ENCODE measurements around the gene TMEM190. TPM values are rescaled to one million over a fixed set of nuclear protein-coding genes. Genes with fewer than 3 reads are reported as not detected.

Gene TMEM190
- total RNA-seq, 1 experiment from 2014 or later = 0.74 TPM

DNA sequence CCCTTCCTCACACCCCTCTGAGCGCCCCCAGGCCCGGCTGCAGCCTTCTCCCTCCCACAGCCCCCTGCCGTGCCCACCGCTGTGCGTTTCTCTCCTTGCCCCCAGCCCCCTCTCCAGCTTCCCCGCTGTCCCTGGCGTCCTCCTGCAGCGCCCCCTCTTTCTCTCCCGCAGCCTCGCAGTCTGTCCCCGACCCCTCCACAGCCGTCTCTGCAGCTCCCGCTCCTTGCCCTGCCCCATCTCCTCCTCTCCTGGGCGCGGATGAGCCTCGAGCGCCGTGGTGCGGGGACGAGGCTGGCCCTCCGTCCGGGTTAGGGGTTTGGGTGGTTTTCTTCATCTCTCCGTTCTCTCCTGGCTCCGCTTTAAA is 35.9 kb upstream of the TMEM190 start:
- POLR2A ChIA-PET = interaction anchor here (0.6 to 0.7 kb wide), 2 partner anchors 8 to 38 kb away, joined by 3 read pairs; no protein-coding TSS in a partner anchor
- in situ Hi-C loops (cut with HindIII; ENCODE audit: low pct_unique_long_range_greater_than_20kb, low sequenced_read_pairs) = no loop called here
- CTCF ChIA-PET = interaction anchor here (0.7 kb wide), 2 partner anchors 24 to 164 kb away, joined by 5 to 9 read pairs; no protein-coding TSS in a partner anchor

DNA sequence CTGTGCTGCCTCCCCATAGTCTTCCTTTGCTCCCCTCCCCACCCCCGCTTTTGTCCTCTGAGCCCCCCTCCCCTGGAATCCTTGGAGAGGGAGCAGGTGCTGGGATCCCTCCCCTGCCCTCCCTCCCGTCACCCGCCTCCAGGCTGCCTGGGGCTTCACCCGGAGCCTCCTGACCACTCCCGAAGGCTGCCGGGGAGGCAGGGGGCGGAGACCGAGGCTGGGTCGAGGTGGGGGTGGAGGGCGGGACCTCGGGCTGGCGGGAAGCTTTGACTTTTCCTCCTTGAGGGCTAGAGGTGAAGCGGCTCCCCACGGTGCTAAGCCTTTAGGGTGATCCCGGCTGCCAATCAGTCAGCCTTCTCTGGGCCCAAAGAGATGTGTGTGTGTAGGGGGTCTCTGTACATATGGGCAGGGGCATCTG is 35.4 kb upstream of the TMEM190 start:
- CTCF ChIA-PET = interaction anchor here (0.7 kb wide), 2 partner anchors 23 to 163 kb away, joined by 5 to 9 read pairs; no protein-coding TSS in a partner anchor
- TF ChIP-seq, protein P1, sequence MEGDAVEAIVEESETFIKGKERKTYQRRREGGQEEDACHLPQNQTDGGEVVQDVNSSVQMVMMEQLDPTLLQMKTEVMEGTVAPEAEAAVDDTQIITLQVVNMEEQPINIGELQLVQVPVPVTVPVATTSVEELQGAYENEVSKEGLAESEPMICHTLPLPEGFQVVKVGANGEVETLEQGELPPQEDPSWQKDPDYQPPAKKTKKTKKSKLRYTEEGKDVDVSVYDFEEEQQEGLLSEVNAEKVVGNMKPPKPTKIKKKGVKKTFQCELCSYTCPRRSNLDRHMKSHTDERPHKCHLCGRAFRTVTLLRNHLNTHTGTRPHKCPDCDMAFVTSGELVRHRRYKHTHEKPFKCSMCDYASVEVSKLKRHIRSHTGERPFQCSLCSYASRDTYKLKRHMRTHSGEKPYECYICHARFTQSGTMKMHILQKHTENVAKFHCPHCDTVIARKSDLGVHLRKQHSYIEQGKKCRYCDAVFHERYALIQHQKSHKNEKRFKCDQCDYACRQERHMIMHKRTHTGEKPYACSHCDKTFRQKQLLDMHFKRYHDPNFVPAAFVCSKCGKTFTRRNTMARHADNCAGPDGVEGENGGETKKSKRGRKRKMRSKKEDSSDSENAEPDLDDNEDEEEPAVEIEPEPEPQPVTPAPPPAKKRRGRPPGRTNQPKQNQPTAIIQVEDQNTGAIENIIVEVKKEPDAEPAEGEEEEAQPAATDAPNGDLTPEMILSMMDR (IDR thresholded peaks at IDR 0.05) = no peak
- TF ChIP-seq TCF7L2 (IDR thresholded peaks at IDR 0.05; ENCODE audit: low read depth, low read length) (no peak), POLR2AphosphoS5 (IDR thresholded peaks at IDR 0.05; ENCODE audit: low read depth, low read length) (no peak), REST (IDR thresholded peaks at IDR 0.05; ENCODE audit: insufficient read depth in 1 of 2, low read depth in 2 of 2, low read length in 1 of 2) (no peak), SIN3A (IDR thresholded peaks at IDR 0.05; ENCODE audit: borderline replicate concordance, insufficient read depth, low read depth, low read length) (no peak)
- Histone ChIP-seq H3K9me3 (ENCODE audit: control insufficient read depth, insufficient read depth, low read depth, low read length) (no peaks in the 10 kb centered on the region), H3K27ac (ENCODE audit: low read length) (peak overlapping the region; percentile 83), H3K4me3 (ENCODE audit: low read depth in 2 of 2, low read length in 2 of 2) (peak overlapping the region; percentile 73 to 87), H3K4me1 (ENCODE audit: control insufficient read depth, insufficient read depth, low read length) (peaks cover 16% of the 10 kb centered on the region), H3K36me3 (ENCODE audit: control insufficient read depth, insufficient read depth, low read length) (no peaks in the 10 kb centered on the region), H3K27me3 (ENCODE audit: control insufficient read depth, insufficient read depth, low read length) (no peaks in the 10 kb centered on the region)
- no peak for DNase-seq (ENCODE audit: low read depth, low spot score)
- in situ Hi-C loops (cut with HindIII; ENCODE audit: low pct_unique_long_range_greater_than_20kb, low sequenced_read_pairs) = no loop called here
- POLR2A ChIA-PET = interaction anchor here (0.6 to 0.7 kb wide), 2 partner anchors 9 to 39 kb away, joined by 3 read pairs; no protein-coding TSS in a partner anchor
- BruUV-seq (replicated peaks) = no TSS peak
- intact Hi-C loops (cut with micrococcal nuclease; ENCODE audit: unreplicated experiment) = no loop called here
- no peak for ATAC-seq

More for the DNA sequence above, 35.9 kb upstream of the TMEM190 start:
- H3K27me3 ChIP-seq (ENCODE audit: control insufficient read depth, insufficient read depth, low read length) = no peaks in the 10 kb centered on the region
- H3K4me3 ChIP-seq (ENCODE audit: low read depth in 2 of 2, low read length in 2 of 2) = peak overlapping the region; percentile 73 to 87
- no peaks in the 10 kb centered on the region for H3K36me3 ChIP-seq (ENCODE audit: control insufficient read depth, insufficient read depth, low read length)
- H3K4me1 ChIP-seq (ENCODE audit: control insufficient read depth, insufficient read depth, low read length) = peaks cover 16% of the 10 kb centered on the region
- intact Hi-C loops (cut with micrococcal nuclease; ENCODE audit: unreplicated experiment) = no loop called here
- no peaks in the 10 kb centered on the region for H3K9me3 ChIP-seq (ENCODE audit: control insufficient read depth, insufficient read depth, low read depth, low read length)
- DNase-seq (ENCODE audit: low read depth, low spot score) = no peak
- BruUV-seq (replicated peaks) = no TSS peak
- no peak for ATAC-seq
- TF ChIP-seq SIN3A (IDR thresholded peaks at IDR 0.05; ENCODE audit: borderline replicate concordance, insufficient read depth, low read depth, low read length) (no peak), REST (IDR thresholded peaks at IDR 0.05; ENCODE audit: insufficient read depth in 1 of 2, low read depth in 2 of 2, low read length in 1 of 2) (no peak), TCF7L2 (IDR thresholded peaks at IDR 0.05; ENCODE audit: low read depth, low read length) (no peak), POLR2AphosphoS5 (IDR thresholded peaks at IDR 0.05; ENCODE audit: low read depth, low read length) (no peak)
- TF ChIP-seq, protein P1 (IDR thresholded peaks at IDR 0.05) = no peak; the same call in 1 of the 2 replicates
- H3K27ac ChIP-seq (ENCODE audit: low read length) = peak overlapping the region; percentile 83
